ENCODE measurements around the gene NRN1L. TPM values are rescaled to one million over a fixed set of nuclear protein-coding genes. Genes with fewer than 3 reads are reported as not detected.

The NRN1L gene
- total and polyA plus RNA-seq, 2 donors from 2014 or later, result 1.1 to 1.2 TPM

DNA sequence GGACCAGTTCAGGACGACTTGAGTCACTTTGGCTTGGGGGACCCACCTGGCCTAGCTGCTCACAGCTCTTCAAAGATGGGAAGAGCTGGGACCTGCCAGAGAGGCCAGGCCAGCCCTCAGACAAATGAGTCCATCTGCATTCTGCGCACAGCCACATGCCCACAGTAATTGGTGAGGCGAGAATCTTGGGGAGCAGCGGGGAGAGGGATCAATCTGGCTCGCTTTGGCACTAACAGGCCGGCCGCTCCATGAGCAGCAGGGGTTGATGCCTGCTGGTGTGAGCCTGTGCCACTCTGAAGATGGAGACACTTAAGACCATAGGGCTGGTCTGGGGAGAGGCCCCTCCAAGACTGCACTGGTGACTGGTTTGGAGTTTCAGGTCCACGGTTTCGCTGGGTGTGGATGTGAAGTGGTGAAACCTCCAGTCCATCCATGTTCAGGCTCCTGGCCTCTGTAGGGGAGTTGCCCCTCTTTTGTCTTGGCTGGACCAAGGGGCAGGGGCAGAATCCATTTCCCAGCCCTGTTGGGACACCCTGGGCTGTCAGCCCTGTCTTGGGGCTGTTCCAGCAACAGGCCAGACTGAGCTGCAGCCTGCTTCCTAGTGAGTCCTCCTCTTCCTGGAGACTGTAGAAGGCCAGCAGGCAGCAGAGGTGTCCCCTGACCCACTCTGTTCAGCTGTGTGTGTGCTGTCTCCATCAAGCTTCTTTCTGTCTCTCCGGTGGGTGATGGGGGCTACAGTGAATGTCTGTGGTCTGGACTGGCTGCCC lies 39.6 kb downstream of the NRN1L start:
- Histone ChIP-seq H3K4me1 (ENCODE audit: control insufficient read depth in 2 of 3, insufficient read depth in 2 of 3, low read depth in 1 of 3, low read length in 3 of 3) (peaks cover 0 to 6% (median 0%) of the 10 kb centered on the region in 3 donors), H3K9ac (ENCODE audit: low read length in 3 of 3) (no peak overlapping the region), H3K27ac (ENCODE audit: low read depth in 2 of 2, low read length in 2 of 2) (no peak overlapping the region), H3K27me3 (ENCODE audit: control insufficient read depth, insufficient read depth, low read length) (no peaks in the 10 kb centered on the region), H3K9me3 (ENCODE audit: control insufficient read depth in 2 of 3, insufficient read depth in 1 of 3, low read length in 3 of 3) (no peaks in the 10 kb centered on the region), H3K4me3 (ENCODE audit: low read length in 3 of 3) (no peak overlapping the region), H3K36me3 (ENCODE audit: control insufficient read depth in 2 of 3, insufficient read depth in 3 of 3, low read length in 3 of 3) (peaks cover 0 to 5% (median 4%) of the 10 kb centered on the region in 3 donors)
- DNase-seq (no peak), FAIRE-seq (no peak)
- TF ChIP-seq, protein P1, sequence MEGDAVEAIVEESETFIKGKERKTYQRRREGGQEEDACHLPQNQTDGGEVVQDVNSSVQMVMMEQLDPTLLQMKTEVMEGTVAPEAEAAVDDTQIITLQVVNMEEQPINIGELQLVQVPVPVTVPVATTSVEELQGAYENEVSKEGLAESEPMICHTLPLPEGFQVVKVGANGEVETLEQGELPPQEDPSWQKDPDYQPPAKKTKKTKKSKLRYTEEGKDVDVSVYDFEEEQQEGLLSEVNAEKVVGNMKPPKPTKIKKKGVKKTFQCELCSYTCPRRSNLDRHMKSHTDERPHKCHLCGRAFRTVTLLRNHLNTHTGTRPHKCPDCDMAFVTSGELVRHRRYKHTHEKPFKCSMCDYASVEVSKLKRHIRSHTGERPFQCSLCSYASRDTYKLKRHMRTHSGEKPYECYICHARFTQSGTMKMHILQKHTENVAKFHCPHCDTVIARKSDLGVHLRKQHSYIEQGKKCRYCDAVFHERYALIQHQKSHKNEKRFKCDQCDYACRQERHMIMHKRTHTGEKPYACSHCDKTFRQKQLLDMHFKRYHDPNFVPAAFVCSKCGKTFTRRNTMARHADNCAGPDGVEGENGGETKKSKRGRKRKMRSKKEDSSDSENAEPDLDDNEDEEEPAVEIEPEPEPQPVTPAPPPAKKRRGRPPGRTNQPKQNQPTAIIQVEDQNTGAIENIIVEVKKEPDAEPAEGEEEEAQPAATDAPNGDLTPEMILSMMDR (IDR thresholded peaks at IDR 0.05; ENCODE audit: borderline replicate concordance, extremely low read depth, insufficient read depth), result no peak
- intact Hi-C loops (cut with DNase I), result loop anchor here (10.0 kb wide), 2 partner anchors 110 to 250 kb away; no protein-coding TSS in a partner anchor

DNA sequence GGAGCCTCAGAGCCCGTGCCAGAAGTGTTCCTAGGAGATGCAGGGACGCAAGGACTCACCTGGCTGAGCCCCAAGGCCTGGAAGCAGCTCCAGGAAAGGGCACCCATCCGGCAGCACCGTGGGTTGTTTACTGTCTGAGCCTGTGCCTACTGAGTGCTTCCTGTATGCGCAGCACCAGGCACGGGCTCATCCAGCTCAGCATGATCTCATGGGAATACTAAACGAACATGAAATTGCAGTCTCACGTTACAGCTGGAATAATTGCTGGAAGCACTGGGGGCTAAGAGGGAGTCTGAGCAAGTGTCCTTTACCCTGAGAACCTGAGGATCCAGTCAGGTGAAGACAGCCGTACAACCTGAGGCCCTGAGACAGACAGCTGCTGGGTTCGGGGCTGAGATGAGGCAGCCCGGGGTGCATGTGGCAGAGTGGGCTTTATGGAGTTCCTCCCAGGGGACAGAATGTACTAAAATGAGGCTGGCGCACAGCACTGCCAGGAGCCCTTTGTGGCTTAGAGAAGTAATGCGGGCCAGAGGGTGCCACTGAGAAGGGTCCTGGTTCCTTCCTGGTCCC lies 41.6 kb downstream of the NRN1L start:
- intact Hi-C loops (cut with DNase I), result loop anchor here (10.0 kb wide), 2 partner anchors 111 to 251 kb away; no protein-coding TSS in a partner anchor
- DNase-seq (no peak), FAIRE-seq (no peak)
- Histone ChIP-seq H3K9me3 (ENCODE audit: control insufficient read depth in 2 of 3, insufficient read depth in 1 of 3, low read length in 3 of 3) (no peaks in the 10 kb centered on the region), H3K9ac (ENCODE audit: low read length in 3 of 3) (no peak overlapping the region), H3K27me3 (ENCODE audit: control insufficient read depth, insufficient read depth, low read length) (no peaks in the 10 kb centered on the region), H3K27ac (ENCODE audit: low read depth in 2 of 2, low read length in 2 of 2) (no peak overlapping the region), H3K4me3 (ENCODE audit: low read length in 3 of 3) (no peak overlapping the region), H3K4me1 (ENCODE audit: control insufficient read depth in 2 of 3, insufficient read depth in 2 of 3, low read depth in 1 of 3, low read length in 3 of 3) (peaks cover 0 to 6% (median 0%) of the 10 kb centered on the region in 3 donors), H3K36me3 (ENCODE audit: control insufficient read depth in 2 of 3, insufficient read depth in 3 of 3, low read length in 3 of 3) (peaks cover 0 to 11% (median 2%) of the 10 kb centered on the region in 3 donors)
- TF ChIP-seq, protein P1 (IDR thresholded peaks at IDR 0.05; ENCODE audit: borderline replicate concordance, extremely low read depth, insufficient read depth), result no peak

DNA sequence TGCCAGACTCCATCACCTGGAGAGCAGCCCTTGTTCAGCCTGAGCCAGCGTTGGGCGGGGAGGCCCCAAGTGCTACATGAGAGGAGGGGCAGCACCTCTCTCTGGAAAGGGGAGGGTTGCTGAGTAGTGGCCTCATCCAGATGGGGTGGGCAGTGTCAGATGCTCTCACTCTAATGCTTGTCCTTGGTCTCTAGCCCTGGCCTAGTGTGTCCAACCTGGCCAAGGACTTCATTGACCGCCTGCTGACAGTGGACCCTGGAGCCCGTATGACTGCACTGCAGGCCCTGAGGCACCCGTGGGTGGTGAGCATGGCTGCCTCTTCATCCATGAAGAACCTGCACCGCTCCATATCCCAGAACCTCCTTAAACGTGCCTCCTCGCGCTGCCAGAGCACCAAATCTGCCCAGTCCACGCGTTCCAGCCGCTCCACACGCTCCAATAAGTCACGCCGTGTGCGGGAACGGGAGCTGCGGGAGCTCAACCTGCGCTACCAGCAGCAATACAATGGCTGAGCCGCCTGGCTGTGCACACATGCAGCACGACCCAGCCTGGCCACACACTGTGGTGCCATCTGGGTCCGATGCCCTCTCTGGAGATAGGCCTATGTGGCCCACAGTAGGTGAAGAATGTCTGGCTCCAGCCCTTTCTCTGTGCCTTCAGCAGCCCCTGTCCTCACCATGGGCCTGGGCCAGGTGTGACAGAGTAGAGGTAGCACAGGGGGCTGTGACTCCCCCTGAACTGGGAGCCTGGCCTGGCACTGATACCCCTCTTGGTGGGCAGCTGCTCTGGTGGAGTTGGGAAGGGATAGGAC lies 42.7 kb downstream of the NRN1L start:
- peaks cover 0 to 6% (median 0%) of the 10 kb centered on the region in 3 donors for H3K4me1 ChIP-seq (ENCODE audit: control insufficient read depth in 2 of 3, insufficient read depth in 2 of 3, low read depth in 1 of 3, low read length in 3 of 3)
- no peaks in the 10 kb centered on the region for H3K27me3 ChIP-seq (ENCODE audit: control insufficient read depth, insufficient read depth, low read length)
- TF ChIP-seq, protein P1 (IDR thresholded peaks at IDR 0.05; ENCODE audit: borderline replicate concordance, extremely low read depth, insufficient read depth), result no peak
- peaks cover 0 to 11% (median 2%) of the 10 kb centered on the region in 3 donors for H3K36me3 ChIP-seq (ENCODE audit: control insufficient read depth in 2 of 3, insufficient read depth in 3 of 3, low read length in 3 of 3)
- H3K9ac ChIP-seq (ENCODE audit: low read length in 3 of 3), result no peak overlapping the region
- no peaks in the 10 kb centered on the region for H3K9me3 ChIP-seq (ENCODE audit: control insufficient read depth in 2 of 3, insufficient read depth in 1 of 3, low read length in 3 of 3)
- DNase-seq, result no peak
- FAIRE-seq, result no peak
- H3K27ac ChIP-seq (ENCODE audit: low read depth in 2 of 2, low read length in 2 of 2), result no peak overlapping the region
- intact Hi-C loops (cut with DNase I), result loop anchor here (10.0 kb wide), 2 partner anchors 113 to 253 kb away; no protein-coding TSS in a partner anchor
- no peak overlapping the region for H3K4me3 ChIP-seq (ENCODE audit: low read length in 3 of 3)

Measured in kidney (tissue), 14 donors.